Measurements from ENCODE around the gene HIP1.

GRCh38 chr7:75533926-75534325 is 204.8 kb downstream of the HIP1 start:
- TF ChIP-seq, protein P1, sequence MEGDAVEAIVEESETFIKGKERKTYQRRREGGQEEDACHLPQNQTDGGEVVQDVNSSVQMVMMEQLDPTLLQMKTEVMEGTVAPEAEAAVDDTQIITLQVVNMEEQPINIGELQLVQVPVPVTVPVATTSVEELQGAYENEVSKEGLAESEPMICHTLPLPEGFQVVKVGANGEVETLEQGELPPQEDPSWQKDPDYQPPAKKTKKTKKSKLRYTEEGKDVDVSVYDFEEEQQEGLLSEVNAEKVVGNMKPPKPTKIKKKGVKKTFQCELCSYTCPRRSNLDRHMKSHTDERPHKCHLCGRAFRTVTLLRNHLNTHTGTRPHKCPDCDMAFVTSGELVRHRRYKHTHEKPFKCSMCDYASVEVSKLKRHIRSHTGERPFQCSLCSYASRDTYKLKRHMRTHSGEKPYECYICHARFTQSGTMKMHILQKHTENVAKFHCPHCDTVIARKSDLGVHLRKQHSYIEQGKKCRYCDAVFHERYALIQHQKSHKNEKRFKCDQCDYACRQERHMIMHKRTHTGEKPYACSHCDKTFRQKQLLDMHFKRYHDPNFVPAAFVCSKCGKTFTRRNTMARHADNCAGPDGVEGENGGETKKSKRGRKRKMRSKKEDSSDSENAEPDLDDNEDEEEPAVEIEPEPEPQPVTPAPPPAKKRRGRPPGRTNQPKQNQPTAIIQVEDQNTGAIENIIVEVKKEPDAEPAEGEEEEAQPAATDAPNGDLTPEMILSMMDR (IDR thresholded peaks at IDR 0.05): no peak
- TF ChIP-seq EZH2phosphoT487 (IDR thresholded peaks at IDR 0.05): no peak
